ENCODE data around the gene DNPH1. TPM values are rescaled to one million over a fixed set of nuclear protein-coding genes. Genes with fewer than 3 reads are reported as not detected.
A peak's percentile ranks its signal among the peaks of the same experiment; 100 is the strongest.

Gene DNPH1
- total and polyA plus RNA-seq, 10 of the 15 experiments (the other 5 are each of a cell fraction or from before 2014, with no cell fraction given): 7.0 to 136 (median 67.7) TPM

DNA sequence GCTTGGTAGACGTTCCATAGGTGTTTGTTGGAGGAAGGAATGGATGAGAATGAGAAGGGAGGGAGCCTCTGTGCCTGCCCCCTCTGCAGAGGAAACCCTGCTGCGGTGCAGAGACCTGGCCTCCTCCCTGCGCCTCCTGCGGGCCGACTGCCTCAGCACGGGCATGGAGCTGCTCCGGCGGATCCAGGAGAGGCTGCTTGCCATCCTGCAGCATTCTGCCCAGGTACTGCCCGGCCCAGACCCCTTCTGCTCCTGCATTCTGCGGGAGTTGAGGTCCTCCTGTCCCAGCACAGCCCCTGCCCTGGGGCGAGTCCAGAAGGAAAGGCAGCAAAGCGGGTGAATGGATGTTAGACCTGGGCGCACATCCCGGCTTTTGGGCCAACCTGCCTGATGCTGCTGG lies 6.1 kb downstream of the DNPH1 start:
- intact Hi-C loops (cut with micrococcal nuclease; ENCODE audit: unreplicated experiment): no loop called here
- no peak overlapping the region for H2AFZ ChIP-seq (ENCODE audit: control insufficient read depth, low read depth, low read length)
- ChIA-PET SMC1A (ENCODE audit: uncharacterized antibody, unreplicated experiment) (interaction anchor here (1.3 to 2.1 kb wide), 4 partner anchors 8 to 50 kb away, joined by 3 to 10 read pairs (median 4); no protein-coding TSS in a partner anchor), CTCF (interaction anchor here (0.7 to 2.0 kb wide), 6 partner anchors 10 to 283 kb away, joined by 3 to 9 read pairs (median 4); no protein-coding TSS in a partner anchor), RAD21 (ENCODE audit: unreplicated experiment) (interaction anchor here (1.8 kb wide), 1 partner anchor 50 kb away, joined by 18 read pairs; no protein-coding TSS in a partner anchor), POLR2A (interaction anchor here (1.3 to 3.4 kb wide), 3 partner anchors 10 to 49 kb away, joined by 4 to 26 read pairs (median 4); no protein-coding TSS in a partner anchor)
- in situ Hi-C loops (cut with MboI): no loop called here
- ATAC-seq: no peak
- no peak for FAIRE-seq
- H3K79me2 ChIP-seq (ENCODE audit: control insufficient read depth, insufficient read depth, low read length): peaks cover 14% of the 10 kb centered on the region
- no peaks in the 10 kb centered on the region for H3K27me3 ChIP-seq (replicated peaks in 1 of 2; ENCODE audit: control insufficient read depth in 2 of 2, insufficient read depth in 2 of 2, low read length in 1 of 2)
- H3K4me2 ChIP-seq (ENCODE audit: control insufficient read depth, insufficient read depth): peak overlapping the region; percentile 22; the same call in 1 of the 2 replicates
- BruUV-seq (replicated peaks): no TSS peak
- peaks cover 20% of the 10 kb centered on the region for H3K4me1 ChIP-seq (ENCODE audit: control insufficient read depth, insufficient read depth, low read length)
- H3K4me3 ChIP-seq: no peak overlapping the region; the same call in 1 of the 2 replicates
- no peak for DNase-seq (ENCODE audit: low read depth, low spot score)
- no peak overlapping the region for H3K27ac ChIP-seq (ENCODE audit: control insufficient read depth, insufficient read depth)
- H3K9me3 ChIP-seq (replicated peaks; ENCODE audit: control insufficient read depth, insufficient read depth, low read length): no peaks in the 10 kb centered on the region
- WGBS (ENCODE audit: insufficient coverage, insufficient replicate concordance, low lambda C conversion rate, missing lambda C conversion rate): 90% methylated on average over 14 of the region's 14 CpGs
- peak overlapping the region; percentile 77; the same call in 1 of the 2 replicates for H3K9ac ChIP-seq (ENCODE audit: control insufficient read depth, insufficient read depth, low read length)
- H4K20me1 ChIP-seq (ENCODE audit: control insufficient read depth, insufficient read depth): no peaks in the 10 kb centered on the region
- no peaks in the 10 kb centered on the region; a peak in 1 of 4 replicates for H3K36me3 ChIP-seq (ENCODE audit: control insufficient read depth in 2 of 2, insufficient read depth in 2 of 2, low read length in 1 of 2)
- TF ChIP-seq, protein P1, sequence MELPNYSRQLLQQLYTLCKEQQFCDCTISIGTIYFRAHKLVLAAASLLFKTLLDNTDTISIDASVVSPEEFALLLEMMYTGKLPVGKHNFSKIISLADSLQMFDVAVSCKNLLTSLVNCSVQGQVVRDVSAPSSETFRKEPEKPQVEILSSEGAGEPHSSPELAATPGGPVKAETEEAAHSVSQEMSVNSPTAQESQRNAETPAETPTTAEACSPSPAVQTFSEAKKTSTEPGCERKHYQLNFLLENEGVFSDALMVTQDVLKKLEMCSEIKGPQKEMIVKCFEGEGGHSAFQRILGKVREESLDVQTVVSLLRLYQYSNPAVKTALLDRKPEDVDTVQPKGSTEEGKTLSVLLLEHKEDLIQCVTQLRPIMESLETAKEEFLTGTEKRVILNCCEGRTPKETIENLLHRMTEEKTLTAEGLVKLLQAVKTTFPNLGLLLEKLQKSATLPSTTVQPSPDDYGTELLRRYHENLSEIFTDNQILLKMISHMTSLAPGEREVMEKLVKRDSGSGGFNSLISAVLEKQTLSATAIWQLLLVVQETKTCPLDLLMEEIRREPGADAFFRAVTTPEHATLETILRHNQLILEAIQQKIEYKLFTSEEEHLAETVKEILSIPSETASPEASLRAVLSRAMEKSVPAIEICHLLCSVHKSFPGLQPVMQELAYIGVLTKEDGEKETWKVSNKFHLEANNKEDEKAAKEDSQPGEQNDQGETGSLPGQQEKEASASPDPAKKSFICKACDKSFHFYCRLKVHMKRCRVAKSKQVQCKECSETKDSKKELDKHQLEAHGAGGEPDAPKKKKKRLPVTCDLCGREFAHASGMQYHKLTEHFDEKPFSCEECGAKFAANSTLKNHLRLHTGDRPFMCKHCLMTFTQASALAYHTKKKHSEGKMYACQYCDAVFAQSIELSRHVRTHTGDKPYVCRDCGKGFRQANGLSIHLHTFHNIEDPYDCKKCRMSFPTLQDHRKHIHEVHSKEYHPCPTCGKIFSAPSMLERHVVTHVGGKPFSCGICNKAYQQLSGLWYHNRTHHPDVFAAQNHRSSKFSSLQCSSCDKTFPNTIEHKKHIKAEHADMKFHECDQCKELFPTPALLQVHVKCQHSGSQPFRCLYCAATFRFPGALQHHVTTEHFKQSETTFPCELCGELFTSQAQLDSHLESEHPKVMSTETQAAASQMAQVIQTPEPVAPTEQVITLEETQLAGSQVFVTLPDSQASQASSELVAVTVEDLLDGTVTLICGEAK (IDR thresholded peaks at IDR 0.05; ENCODE audit: borderline replicate concordance): no peak
- TF ChIP-seq SUZ12 (IDR thresholded peaks at IDR 0.05; ENCODE audit: unreplicated experiment) (no peak), ATF2 (IDR thresholded peaks at IDR 0.05; ENCODE audit: low read length) (no peak), IKZF1 (conservative IDR thresholded peaks at IDR 0.05) (no peak), FOS (IDR thresholded peaks at IDR 0.05; ENCODE audit: borderline replicate concordance, extremely low read depth, insufficient read length) (no peak), SRF (IDR thresholded peaks at IDR 0.05; ENCODE audit: low read depth in 2 of 2, low read length in 2 of 2) (no peak), IKZF2 (IDR thresholded peaks at IDR 0.05) (no peak), MEF2A (IDR thresholded peaks at IDR 0.05; ENCODE audit: insufficient read depth, low read depth, low read length) (no peak), HSF1 (IDR thresholded peaks at IDR 0.05; ENCODE audit: low read depth, low read length) (no peak), KAT2A (conservative IDR thresholded peaks at IDR 0.05; ENCODE audit: control insufficient read depth, low read depth, low read length) (no peak), EP300 (IDR thresholded peaks at IDR 0.05; ENCODE audit: borderline replicate concordance in 1 of 2, control insufficient read depth in 1 of 2, low read depth in 2 of 2, low read length in 2 of 2) (no peak), CREB1 (IDR thresholded peaks at IDR 0.05; ENCODE audit: low read depth) (no peak), NBN (IDR thresholded peaks at IDR 0.05) (no peak), EZH2 (IDR thresholded peaks at IDR 0.05; ENCODE audit: borderline replicate concordance, control insufficient read depth, low read depth, low read length) (no peak)
- TF ChIP-seq, protein P2, sequence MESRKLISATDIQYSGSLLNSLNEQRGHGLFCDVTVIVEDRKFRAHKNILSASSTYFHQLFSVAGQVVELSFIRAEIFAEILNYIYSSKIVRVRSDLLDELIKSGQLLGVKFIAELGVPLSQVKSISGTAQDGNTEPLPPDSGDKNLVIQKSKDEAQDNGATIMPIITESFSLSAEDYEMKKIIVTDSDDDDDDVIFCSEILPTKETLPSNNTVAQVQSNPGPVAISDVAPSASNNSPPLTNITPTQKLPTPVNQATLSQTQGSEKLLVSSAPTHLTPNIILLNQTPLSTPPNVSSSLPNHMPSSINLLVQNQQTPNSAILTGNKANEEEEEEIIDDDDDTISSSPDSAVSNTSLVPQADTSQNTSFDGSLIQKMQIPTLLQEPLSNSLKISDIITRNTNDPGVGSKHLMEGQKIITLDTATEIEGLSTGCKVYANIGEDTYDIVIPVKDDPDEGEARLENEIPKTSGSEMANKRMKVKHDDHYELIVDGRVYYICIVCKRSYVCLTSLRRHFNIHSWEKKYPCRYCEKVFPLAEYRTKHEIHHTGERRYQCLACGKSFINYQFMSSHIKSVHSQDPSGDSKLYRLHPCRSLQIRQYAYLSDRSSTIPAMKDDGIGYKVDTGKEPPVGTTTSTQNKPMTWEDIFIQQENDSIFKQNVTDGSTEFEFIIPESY (IDR thresholded peaks at IDR 0.05): no peak
